Measurements from ENCODE around the gene LILRB1.
"Not testable (repeated sequence)": the region's sequence is repeated elsewhere in the genome, so short reads cannot be mapped to it uniquely, and the experiment has no call there.

Gene LILRB1

DNA sequence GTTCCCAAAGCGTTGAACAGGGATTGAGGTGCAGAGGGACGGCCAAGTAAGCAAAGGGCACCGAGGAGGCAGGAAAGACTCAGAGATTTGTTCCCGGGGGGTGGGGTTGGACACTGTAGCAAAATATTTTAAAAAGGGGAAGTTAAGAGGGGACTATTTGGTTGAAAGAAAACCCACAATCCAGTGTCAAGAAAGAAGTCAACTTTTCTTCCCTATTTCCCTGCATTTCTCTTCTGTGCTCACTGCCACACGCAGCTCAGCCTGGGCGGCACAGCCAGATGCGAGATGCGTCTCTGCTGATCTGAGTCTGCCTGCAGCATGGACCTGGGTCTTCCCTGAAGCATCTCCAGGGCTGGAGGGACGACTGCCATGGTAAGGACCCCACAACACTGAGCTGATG lies at the start of gene LILRB1:
LILRB1 (plus strand) TSS at position 223 of the 400 bp plus-strand sequence. CDS start 590 bp downstream, outside the sequence.
- DNase-seq (ENCODE audit: low read depth), result not testable (repeated sequence)

DNA sequence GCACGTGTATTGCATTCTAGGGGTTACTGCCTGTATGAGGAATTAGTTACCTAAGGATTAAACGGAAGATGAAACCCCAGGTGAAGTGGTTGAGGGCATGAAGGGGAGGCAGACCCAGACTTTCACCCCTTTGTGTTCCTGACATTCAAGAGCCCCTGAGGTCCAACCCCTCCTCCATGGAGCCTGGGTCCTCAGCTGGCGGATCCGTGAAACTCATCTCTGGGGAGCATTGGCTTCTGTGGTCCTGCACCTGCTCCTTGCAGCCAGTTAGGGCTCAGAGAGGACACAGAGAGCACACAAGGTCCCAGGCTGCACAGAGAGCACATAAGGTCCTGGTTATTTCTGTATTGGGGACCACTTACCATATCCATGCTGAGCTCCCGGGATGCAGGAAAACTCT lies 43.9 kb upstream of the LILRB1 start:
- DNase-seq (ENCODE audit: low read depth), result no peak

DNA sequence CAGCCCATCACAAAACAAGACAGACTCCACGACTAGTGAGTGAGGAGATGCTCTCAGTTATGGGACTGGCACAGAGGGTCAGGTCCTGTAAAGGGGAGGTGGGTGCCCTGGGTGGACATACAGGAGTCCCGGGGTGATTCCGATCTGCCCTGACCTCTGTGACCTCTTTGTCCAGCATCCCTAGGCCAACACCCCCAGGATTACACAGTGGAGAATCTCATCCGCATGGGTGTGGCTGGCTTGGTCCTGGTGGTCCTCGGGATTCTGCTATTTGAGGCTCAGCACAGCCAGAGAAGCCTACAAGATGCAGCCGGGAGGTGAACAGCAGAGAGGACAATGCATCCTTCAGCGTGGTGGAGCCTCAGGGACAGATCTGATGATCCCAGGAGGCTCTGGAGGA lies 43.3 kb upstream of the LILRB1 start:
- DNase-seq (ENCODE audit: low read depth), result no peak

DNA sequence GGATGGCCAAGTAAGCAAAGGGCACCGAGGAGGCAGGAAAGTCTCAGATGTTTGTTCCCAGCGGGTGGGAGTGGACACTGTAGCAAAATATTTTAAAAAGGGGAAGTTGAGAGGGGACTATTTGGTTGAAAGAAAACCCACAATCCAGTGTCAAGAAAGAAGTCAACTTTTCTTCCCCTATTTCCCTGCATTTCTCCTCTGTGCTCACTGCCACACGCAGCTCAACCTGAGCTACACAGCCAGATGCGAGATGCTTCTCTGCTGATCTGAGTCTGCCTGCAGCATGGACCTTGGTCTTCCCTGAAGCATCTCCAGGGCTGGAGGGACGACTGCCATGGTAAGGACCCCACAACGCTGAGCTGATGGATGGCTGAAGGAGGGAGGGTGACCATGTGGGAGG lies 36.8 kb upstream of the LILRB1 start, which contains the start of gene LILRA1:
LILRA1 (plus strand) TSS at position 188 of the 400 bp plus-strand sequence. CDS start 613 bp downstream, outside the sequence.
- DNase-seq (ENCODE audit: low read depth), result not testable (repeated sequence)

GRCh38 chr19:54593931-54594626 lies 36.2 kb upstream of the LILRB1 start:
- DNase-seq (ENCODE audit: low read depth), result not testable (repeated sequence)

DNA sequence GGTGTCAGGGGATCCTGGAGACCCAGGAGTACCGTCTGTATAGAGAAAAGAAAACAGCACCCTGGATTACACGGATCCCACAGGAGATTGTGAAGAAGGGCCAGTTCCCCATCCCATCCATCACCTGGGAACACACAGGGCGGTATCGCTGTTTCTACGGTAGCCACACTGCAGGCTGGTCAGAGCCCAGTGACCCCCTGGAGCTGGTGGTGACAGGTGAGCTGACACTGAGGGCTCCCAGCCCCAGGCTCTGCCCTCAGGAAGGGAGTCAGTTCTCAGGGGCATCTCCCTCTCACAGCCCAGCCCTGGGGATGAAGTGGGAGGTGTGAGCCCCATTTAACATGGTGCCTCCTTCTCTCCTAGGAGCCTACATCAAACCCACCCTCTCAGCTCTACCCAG lies 35.5 kb upstream of the LILRB1 start:
- DNase-seq (ENCODE audit: low read depth), result no peak

- not testable (repeated sequence) for DNase-seq (ENCODE audit: low read depth)
Observed at GRCh38 chr19:54595680-54596436, 34.4 kb upstream of the LILRB1 start.

DNA sequence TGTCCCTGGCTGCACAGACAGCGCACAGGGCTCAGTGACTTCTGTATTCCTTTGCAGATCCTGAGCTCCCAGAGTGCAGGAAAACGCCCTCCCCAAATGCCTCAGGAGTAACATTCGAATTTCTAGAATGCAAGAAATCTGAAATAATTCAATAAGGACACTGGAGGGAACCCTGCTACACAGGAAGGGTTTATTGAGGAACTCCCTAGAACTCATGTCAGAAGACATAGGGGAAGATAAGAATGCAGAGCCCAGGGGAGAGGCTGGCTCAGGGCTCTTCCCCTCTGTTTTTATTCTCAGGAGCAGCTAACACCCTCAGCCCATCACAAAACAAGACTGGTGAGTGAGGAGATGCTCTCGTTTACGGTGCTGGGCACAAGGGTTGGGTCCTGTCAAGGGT lies 30.1 kb upstream of the LILRB1 start:
- no peak for DNase-seq (ENCODE audit: low read depth)

DNA sequence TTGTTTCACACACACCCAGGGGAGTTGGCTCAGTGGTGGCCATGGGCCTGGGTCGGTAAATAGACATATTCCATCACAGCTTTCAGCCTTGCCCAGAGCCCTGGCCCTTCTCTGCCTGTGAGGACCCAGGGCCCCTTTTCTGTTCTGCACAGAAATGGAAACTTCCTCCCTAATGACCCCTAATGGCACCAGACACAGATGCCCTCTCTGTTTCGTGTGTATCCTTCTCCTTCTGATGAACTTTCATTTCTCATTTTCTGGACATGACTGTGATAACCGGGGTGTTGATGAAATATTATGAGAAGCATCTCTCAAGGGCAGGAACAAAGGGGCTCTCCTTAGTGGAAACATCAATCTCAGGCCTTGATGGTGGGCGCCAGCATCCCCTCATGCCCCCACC lies 24.1 kb upstream of the LILRB1 start:
- DNase-seq (ENCODE audit: low read depth), result no peak

GRCh38 chr19:54606891-54607784 lies 23.1 kb upstream of the LILRB1 start:
- DNase-seq (ENCODE audit: low read depth), result no peak

DNA sequence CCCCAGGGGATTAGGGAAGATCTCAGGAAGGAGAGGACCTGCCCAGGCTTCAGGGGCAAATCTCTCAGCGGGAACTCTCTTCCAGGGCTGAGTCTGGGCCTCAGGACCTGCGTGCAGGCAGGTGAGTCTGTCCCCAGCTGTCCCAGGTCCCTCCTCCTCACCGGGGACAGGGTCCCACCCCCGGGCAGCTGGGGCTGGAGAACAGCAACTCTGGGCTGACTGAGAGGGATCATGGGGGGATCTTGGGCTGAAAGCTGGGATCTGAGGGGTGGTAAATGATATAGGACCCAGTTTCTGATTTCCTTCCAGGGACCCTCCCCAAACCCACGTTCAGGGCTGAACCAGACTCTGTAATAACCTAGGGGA lies 22.5 kb upstream of the LILRB1 start:
- no peak for DNase-seq (ENCODE audit: low read depth)

GRCh38 chr19:54608205-54608604 lies 22.1 kb upstream of the LILRB1 start:
- DNase-seq (ENCODE audit: low read depth), result no peak

DNA sequence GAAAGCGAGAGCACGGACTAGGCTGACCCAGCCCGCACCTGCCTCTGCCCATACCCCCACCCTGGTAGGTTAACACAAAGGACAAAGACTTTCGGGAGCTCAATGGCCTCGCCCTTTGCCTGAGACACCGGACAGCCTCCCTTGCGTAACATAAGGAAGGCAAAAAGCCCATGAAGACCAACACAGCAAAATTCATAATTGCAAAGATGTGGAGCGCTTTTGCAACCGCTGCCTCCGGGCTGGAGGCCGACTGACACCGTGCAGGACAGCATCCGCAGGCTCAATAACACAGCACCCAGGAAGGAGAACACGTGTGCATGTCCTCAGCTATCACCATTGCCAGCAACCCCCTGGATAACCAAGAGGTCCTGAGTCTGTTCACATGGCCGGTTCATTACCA lies 21.5 kb upstream of the LILRB1 start:
- DNase-seq (ENCODE audit: low read depth), result no peak

- DNase-seq (ENCODE audit: low read depth), result no peak
Observed at GRCh38 chr19:54609356-54609791, 20.9 kb upstream of the LILRB1 start.

DNA sequence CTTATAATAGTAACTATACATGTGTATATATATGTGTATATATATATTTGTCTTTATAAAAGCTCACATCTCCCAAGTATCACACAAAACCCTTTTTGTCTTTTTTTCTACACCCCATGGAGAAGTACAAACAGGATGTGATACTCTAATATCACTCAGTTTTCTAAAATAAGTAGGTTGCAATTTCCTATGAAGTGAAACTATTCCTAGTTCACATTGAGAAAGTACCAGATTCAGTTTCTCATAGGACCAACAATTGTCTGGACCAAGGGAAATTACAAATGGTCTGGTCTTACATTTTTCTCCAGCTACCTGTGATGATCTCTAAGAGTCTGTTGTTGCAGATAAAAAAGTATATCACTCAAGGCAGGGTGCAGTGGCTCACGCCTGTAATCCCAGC lies 17.9 kb upstream of the LILRB1 start:
- DNase-seq (ENCODE audit: low read depth), result no peak

DNA sequence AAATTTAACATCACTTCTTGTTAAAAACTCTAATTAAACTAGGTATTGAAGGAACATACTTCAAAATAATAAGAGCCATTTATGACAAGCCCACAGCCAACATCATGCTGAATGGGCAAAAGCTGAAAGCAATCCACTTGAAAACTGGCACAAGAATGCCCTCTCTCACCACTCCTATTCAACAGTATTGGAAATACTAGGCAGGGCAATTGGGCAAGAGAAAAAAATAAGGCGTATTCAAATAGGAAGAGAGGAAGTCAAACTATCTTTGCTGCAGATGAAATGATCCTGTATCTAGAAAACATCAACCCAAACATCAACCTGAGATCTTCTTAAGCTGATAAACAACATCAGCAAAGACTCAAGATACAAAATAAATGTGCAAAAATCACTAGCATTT lies 15.6 kb upstream of the LILRB1 start:
- no peak for DNase-seq (ENCODE audit: low read depth)

DNA sequence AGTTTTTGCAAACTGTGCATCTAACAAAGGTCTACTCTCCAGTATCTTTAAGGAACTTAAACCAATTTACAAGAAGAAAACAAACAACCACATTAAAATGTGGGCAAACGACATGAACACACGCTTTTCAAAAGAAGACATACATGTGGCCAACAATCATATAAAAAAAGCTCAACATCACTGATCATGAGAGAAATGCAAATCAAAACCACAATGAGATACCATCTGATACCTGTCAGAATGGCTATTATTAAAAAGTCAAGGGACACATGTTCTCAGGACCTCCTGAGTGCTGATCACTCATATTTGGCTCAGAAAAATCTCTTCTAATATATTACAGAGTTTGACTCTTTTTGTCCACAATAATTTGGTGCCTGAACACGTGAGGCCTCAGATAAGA lies 14.2 kb upstream of the LILRB1 start:
- no peak for DNase-seq (ENCODE audit: low read depth)

DNA sequence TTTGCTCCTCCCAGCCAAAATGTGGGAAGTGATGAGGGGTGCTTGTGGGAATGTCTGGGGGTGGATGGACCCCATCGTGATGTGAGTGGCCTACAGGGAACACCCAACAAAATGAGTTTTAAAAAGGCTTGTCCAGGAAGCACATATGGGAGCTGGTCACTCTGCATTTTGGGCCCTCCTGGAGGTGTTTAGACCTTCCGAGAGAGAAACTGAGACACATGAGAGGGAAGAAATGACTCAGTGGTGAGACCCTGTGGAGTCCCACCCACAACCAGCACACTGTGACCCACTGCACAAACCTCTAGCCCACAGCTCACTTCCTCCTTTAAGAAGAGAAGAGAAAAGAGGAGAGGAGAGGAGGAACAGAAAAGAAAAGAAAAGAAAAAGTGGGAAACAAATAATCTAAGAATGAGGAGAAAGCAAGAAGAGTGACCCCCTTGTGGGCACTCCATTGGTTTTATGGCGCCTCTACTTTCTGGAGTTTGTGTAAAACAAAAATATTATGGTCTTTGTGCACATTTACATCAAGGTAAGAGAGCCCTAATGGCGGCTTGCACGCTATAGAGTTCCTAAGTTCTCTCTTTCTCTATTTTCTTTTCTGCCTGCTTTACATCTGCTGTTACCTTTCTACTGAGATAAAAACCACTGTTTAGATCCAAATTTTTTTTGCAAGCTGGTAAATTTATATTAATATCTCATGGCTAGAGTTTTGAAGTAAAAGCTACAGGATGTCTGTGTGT lies 13.3 kb upstream of the LILRB1 start:
- no peak for DNase-seq (ENCODE audit: low read depth)

DNA sequence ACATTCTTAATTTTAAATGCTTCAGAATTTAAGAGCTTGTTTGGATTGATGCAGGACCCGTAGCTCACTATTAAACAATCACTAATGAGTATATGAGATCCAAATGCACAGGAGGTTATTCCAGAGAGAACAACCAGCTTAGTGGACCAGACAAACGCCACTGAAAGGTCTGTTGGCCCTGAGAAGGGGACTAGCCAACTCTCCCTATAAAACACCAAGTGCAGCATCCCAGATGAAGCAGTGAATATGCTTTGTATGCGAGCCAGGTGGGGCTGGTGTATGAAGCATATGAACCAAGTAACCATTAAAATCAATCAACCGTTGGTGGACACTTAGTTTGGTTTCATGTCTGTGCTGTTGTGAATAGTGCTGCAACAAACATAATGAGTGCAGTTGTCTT lies 9.8 kb upstream of the LILRB1 start:
- no peak for DNase-seq (ENCODE audit: low read depth)

DNA sequence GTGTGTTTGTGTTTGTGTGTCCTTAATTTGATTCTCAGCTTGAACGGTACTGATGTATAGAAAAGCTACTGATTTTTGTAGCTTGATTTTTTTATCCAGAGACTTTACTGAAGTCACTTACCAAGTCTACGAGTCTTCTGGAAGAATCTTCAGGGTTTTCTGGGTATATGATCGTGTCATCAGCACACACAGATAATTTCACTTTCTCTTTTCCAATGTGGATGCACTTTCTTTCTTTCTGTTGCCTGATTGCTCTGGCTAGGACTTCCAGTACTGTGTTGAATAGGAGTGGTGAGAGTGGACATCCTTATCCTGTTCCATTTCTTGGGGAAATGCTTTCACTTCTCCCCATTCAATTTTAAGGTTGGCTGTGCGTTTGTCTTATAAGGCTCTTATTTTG lies 7.9 kb upstream of the LILRB1 start:
- DNase-seq (ENCODE audit: low read depth), result no peak

DNA sequence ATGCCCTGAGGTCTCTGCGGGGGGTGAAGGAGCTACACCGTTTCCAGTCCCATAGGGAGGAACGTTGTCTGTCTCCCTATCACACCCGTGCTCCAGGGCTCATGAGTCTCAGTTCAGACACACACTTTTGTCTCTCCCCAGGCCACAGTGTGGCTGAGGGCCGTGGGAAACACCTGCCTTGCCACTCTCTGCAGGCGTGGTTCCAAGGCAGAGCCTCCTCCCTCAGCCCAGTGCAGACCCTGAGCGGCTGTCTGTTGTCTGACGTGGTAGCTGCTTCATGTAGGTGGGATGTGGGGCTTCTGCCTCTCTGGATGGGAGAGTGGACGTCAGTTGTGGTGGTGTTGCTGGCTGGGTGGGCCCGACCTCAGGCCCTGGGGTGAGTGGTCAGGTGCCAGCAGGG lies 6.0 kb upstream of the LILRB1 start:
- DNase-seq (ENCODE audit: low read depth), result not testable (repeated sequence)
